LNCAP (cell line): ENCODE measurements around the gene BPIFA1.

Source experiments
- TF ChIP-seq, protein P1 (sequence below): fragments of 450-650 bp; IDR thresholded peaks from 2 replicates; pipeline ENCODE4 v1.5.1; 2017; ENCODE audit warnings: mild to moderate bottlenecking

BPIFA1 gene

DNA sequence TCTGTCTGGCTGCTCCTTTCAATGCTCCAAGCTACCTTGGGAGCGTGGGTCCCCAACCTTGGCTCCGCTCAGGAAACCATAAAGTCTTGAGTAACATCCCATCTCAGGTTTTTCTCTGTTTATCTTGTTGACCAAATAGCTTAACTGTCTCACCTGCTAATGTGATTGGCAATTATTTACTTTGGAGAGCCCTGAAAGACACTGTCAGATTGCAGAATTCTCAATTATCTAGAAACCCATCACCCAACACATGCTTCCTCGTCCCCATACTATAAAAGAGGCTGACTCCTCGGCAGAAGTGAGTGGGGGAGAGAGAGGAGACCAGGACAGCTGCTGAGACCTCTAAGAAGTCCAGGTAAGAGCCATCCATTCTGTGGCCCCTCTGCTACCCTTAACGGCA, at the start of gene BPIFA1:
TSS of gene BPIFA1 (plus strand) at position 301 of the 400 bp plus-strand sequence. CDS start 1,716 bp downstream, outside the sequence.
- TF ChIP-seq, protein P1, sequence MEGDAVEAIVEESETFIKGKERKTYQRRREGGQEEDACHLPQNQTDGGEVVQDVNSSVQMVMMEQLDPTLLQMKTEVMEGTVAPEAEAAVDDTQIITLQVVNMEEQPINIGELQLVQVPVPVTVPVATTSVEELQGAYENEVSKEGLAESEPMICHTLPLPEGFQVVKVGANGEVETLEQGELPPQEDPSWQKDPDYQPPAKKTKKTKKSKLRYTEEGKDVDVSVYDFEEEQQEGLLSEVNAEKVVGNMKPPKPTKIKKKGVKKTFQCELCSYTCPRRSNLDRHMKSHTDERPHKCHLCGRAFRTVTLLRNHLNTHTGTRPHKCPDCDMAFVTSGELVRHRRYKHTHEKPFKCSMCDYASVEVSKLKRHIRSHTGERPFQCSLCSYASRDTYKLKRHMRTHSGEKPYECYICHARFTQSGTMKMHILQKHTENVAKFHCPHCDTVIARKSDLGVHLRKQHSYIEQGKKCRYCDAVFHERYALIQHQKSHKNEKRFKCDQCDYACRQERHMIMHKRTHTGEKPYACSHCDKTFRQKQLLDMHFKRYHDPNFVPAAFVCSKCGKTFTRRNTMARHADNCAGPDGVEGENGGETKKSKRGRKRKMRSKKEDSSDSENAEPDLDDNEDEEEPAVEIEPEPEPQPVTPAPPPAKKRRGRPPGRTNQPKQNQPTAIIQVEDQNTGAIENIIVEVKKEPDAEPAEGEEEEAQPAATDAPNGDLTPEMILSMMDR = no peak

DNA sequence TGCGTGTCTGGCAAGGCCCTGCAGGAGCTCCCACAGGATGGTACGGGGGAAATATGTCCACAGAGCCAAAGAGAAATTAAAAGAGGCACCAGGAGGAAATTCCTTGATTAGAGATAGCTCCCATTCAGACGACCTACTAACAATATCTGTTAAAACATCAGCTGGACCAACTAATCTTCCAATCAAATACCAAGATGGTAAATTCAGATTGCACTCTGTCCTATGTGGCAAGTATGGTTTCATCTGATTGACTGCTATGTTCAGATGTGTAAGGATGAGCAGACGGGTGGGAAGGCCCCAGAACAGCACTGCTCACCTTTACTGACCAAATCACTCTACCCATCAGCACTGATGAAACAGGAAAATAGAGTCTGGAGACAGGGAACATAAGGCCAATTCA, 48.3 kb upstream of the BPIFA1 start:
- TF ChIP-seq, protein P1 = no peak

DNA sequence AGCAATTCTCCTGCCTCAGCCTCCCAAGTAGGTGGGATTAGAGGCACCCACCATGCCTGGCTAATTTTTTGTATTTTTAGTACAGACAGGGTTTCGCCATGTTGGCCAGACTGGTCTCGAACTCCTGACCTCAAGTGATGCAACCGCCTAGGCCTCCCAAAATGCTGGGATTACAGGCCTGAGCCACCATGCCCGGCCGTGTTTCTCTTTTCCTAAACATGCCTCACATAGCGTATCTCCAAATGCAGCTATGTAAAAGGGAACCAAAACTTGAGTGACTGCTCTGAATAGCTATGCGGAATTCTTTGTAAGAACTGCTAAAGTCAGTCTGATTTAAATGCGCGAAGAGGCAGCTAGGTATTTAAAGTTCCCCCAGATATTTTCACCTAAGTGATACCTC, 47.4 kb upstream of the BPIFA1 start:
- TF ChIP-seq, protein P1 = no peak

DNA sequence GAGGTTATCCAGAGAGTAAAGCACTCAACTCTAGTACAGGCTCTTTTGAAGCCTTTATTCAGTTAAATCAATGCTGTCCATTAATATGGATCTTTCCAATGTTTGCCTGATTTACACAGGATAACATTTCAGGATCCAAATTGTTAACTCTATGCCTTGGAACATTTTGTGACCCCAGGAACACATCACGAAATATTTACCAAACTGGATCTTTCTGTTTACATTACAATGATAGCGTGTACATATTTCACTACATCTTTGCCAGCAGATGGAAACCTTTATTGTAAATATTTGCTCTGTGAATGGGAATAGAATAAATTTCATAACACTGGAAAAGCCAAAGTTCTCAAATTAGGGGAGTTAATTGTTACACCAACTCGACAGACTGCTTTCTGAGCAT, 44.3 kb upstream of the BPIFA1 start:
- TF ChIP-seq, protein P1 = no peak

DNA sequence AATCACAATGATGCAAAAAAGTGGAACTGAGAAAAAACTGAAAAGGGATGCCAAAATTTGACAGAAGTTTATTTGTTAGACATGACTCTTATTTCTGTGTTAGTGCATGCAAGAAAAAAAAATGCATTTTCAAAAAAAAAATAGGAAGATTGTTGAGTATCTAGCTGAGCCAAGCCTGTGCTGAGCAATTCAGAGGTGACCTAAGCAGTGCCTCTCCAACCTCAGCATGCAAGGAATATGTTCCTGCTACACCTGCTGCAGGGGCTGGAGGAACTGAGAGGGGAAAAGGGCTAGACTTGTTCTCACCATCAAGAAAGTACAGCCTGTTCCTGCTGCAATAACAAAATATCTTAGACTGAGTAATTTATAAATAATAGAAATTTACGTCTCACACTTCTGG, 43.8 kb upstream of the BPIFA1 start:
- TF ChIP-seq, protein P1 = no peak

DNA sequence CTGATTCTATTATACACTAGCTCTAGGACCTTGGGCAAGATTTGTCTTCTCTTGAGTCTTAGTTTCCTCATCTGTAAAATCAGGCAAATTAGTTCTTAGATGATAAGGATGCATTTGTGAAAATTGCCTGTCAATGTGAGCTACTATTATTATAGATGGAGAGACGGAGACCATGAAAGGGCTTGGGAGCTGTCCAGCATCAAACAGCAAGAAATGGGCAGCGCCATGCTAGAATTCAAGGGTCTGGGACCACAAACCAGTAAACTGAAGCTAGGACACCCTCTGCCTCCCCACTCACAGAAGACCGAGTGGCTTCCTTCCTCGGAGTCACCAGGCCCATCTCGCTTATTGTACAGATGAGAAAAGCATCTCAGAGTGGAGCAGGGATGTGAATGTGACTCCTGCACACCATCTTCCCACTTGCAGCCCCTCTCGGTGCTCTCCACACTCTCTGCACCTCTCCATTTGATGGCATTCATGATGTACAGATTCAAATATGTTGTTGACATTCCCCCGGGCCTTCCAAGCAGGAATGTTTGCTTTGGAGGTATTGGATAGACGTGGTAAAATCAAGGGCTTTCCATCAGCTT, 42.8 kb upstream of the BPIFA1 start:
- TF ChIP-seq, protein P1 = no peak

DNA sequence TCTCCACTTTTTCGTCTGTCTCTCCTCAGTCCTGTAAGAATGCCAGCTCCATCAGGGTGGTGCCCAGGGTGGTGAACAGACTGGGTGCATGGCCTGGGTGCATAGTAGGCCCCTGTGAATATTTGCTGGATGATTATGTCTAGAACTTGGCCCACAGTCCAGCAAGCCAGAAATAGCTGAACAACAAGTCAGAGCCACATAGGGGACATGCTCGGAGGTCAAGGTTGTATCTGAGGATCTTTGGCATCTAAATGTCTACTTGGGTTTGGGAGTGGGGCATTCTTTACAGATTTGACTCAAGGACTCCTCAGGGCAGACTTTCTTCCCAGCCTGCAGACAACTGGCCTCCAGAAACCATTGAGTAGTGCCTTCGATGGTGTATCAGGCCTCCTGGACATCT, 36.8 kb upstream of the BPIFA1 start:
- TF ChIP-seq, protein P1 = no peak

DNA sequence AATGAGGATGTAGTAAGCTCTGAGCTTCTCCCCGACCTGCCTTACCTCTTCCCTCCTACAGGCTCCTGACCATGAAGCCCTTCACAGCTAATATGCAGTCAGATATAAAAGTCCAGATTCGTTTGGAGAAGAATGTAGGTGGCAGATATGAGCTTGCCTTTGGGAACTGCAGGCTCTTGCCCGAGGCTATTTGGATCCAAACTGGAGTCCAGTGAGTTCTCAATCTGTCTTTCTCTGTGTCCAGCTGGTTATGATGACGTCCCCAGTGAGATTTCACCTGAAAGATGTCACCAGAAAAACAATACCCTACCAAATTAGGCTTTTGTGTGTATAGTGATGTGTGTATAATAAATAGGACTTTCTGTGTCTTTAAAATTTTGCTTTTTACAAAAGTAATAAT, 33.3 kb upstream of the BPIFA1 start:
- TF ChIP-seq, protein P1 = no peak
